Prostate gland (tissue), 2 donors: Measurements from ENCODE around the gene SPR.

Experiments used
- POLR2AphosphoS5 ChIP-seq: sonication (generic); formaldehyde crosslinking; IDR thresholded peaks from one replicate; pipeline ENCODE4 v1.6.1; 2017; ENCODE audit warnings: antibody characterized with exemption
- TF ChIP-seq, protein P1 (sequence below), 4 experiments: fragments of 200-600 bp in 2 of 4; fragments of 450-650 bp in 2 of 4; sonication (generic) in 2 of 4; IDR thresholded peaks; 1 replicate in 3 of 4; 2 replicates in 1 of 4; pipeline ENCODE4 v1.5.1; 2016 to 2019; ENCODE audit warnings: antibody characterized with exemption in 4 of 4, mild to moderate bottlenecking in 2 of 4, moderate library complexity in 2 of 4

DNA sequence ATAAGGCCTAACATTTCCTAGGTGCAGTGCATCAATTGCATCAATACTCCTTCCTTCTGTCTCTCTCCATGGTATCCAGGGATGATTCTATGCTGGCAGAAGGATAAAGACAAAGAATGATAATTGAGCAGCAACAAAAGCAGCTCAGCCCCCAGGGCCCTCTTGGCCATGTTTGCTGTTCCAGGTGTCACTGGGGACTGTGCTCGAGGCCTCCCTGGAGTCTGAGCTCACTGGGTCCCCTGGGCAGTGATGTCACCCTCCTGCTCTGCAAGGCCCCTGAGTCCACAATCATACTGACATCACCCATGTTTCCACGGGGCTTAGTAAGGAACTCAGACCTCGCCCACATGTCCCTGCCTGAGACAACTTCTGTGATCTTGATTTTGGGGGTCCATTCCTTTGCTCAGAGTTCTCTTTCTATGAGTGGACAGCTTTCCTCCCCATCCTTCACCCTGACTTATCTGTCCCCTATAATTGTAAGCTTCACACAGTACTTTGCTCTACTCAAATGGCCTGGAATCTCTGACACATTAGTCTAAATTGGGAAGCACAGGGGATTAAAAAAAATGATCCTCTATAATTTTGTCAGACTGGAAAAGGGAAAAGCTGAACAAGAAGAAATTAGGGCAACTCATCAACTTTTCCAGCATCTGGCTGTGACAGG is 45.6 kb upstream of the SPR start:
- TF ChIP-seq, protein P1, sequence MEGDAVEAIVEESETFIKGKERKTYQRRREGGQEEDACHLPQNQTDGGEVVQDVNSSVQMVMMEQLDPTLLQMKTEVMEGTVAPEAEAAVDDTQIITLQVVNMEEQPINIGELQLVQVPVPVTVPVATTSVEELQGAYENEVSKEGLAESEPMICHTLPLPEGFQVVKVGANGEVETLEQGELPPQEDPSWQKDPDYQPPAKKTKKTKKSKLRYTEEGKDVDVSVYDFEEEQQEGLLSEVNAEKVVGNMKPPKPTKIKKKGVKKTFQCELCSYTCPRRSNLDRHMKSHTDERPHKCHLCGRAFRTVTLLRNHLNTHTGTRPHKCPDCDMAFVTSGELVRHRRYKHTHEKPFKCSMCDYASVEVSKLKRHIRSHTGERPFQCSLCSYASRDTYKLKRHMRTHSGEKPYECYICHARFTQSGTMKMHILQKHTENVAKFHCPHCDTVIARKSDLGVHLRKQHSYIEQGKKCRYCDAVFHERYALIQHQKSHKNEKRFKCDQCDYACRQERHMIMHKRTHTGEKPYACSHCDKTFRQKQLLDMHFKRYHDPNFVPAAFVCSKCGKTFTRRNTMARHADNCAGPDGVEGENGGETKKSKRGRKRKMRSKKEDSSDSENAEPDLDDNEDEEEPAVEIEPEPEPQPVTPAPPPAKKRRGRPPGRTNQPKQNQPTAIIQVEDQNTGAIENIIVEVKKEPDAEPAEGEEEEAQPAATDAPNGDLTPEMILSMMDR (IDR thresholded peaks at IDR 0.05), result no peak
- TF ChIP-seq POLR2AphosphoS5, result no peak
